OCI-LY7 (cell line): ENCODE results near the gene MUC15. TPM values are rescaled to one million over a fixed set of nuclear protein-coding genes. Genes with fewer than 3 reads are reported as not detected.

ENCODE experiments used
- BruUV-seq: library from RNA; stranded (reverse); fragments of 400-500 nt; replicated peaks from 2 replicates; lab custom pipeline; 2021; lab: Mats Ljungman, UMichigan
- CTCF ChIA-PET: fragments of 300-600 bp; sonication (Branson Sonifier 250); formaldehyde crosslinking; loops from one replicate; lab custom pipeline; 2022; ENCODE audit warnings: antibody characterized with exemption; ENCODE audit not compliant: unreplicated experiment; lab: Charles Lee
- POLR2A ChIA-PET: fragments of 300-600 bp; sonication (Branson Sonifier 250); formaldehyde crosslinking; loops from one replicate; lab custom pipeline; 2022; ENCODE audit warnings: antibody characterized with exemption; lab: Charles Lee
- DNase-seq: peaks from one replicate; pipeline ENCODE4 v3.0.0-alpha.2; 2015; ENCODE audit warnings: low spot score
- H2AFZ ChIP-seq: fragments of 200-600 bp; sonication (generic), shearing (Covaris generic); 2 replicates; pipeline ENCODE4 v1.6.1; 2014; ENCODE audit warnings: mild to moderate bottlenecking, antibody characterized with exemption, low read length, moderate library complexity
- H3K27ac ChIP-seq: fragments of 200-600 bp; sonication (generic); 2 replicates; pipeline ENCODE4 v1.5.1; 2014; ENCODE audit warnings: mixed run types, low read depth, mild to moderate bottlenecking, moderate library complexity, low read length, inconsistent platforms; ENCODE audit not compliant: poor library complexity, severe bottlenecking
- H3K36me3 ChIP-seq: fragments of 200-600 bp; sonication (generic); 2 replicates; pipeline ENCODE4 v1.6.1; 2014; ENCODE audit warnings: mild to moderate bottlenecking, antibody characterized with exemption, low read length, moderate library complexity, mixed read lengths; ENCODE audit not compliant: insufficient read depth
- H3K4me1 ChIP-seq: fragments of 200-600 bp; sonication (generic); 2 replicates; pipeline ENCODE4 v1.5.1; 2014; ENCODE audit warnings: mild to moderate bottlenecking, low read length; ENCODE audit not compliant: insufficient read depth, poor library complexity, severe bottlenecking
- H3K4me2 ChIP-seq: fragments of 200-600 bp; sonication (generic); 2 replicates; pipeline ENCODE4 v1.6.1; 2014; ENCODE audit warnings: mild to moderate bottlenecking, low read length
- H3K4me3 ChIP-seq: fragments of 200-600 bp; sonication (generic); 2 replicates; pipeline ENCODE4 v1.5.1; 2014; ENCODE audit warnings: mild to moderate bottlenecking, low read depth, low read length; ENCODE audit not compliant: poor library complexity, severe bottlenecking
- H3K79me2 ChIP-seq: fragments of 200-600 bp; sonication (generic); 2 replicates; pipeline ENCODE4 v1.6.1; 2016; ENCODE audit warnings: low read depth, mild to moderate bottlenecking, low read length, moderate library complexity, mixed read lengths; ENCODE audit not compliant: insufficient read depth
- H3K9me2 ChIP-seq: fragments of 200-600 bp; sonication (generic); 2 replicates; pipeline ENCODE4 v1.6.1; 2016; ENCODE audit warnings: mild to moderate bottlenecking, low read length, mixed read lengths; ENCODE audit not compliant: insufficient read depth
- H3K9me3 ChIP-seq: fragments of 200-600 bp; sonication (generic); 2 replicates; pipeline ENCODE4 v1.6.1; 2014; ENCODE audit warnings: mild to moderate bottlenecking, mixed run types, low read length, mixed read lengths
- H4K20me1 ChIP-seq: fragments of 200-600 bp; sonication (generic); 2 replicates; pipeline ENCODE4 v1.6.1; 2014; ENCODE audit warnings: mild to moderate bottlenecking, antibody characterized with exemption, low read length, moderate library complexity, mixed read lengths; ENCODE audit not compliant: insufficient read depth
- CTCF ChIP-seq: fragments of 200-600 bp; sonication (generic); conservative IDR thresholded peaks from 2 replicates; pipeline ENCODE4 v1.5.1; 2014; ENCODE audit warnings: mild to moderate bottlenecking, antibody characterized with exemption, low read length, moderate library complexity, mixed read lengths
- EZH2phosphoT487 ChIP-seq: fragments of 200-600 bp; sonication (generic); IDR thresholded peaks from 2 replicates; pipeline ENCODE4 v1.6.1; 2018; ENCODE audit warnings: low read depth, borderline replicate concordance, mild to moderate bottlenecking, mixed run types, antibody characterized with exemption, low read length, moderate library complexity, mixed read lengths
- intact Hi-C: fragments of 100-400 bp; cut with micrococcal nuclease; formaldehyde crosslinking; loops from one replicate; pipeline ENCODE4 v1.10.0; 2022; ENCODE audit not compliant: unreplicated experiment
- total RNA-seq, 2 experiments: library from RNA; depleted of rRNA in 1 of 2; stranded (reverse); fragments of >200 nt in 1 of 2; shearing (Covaris generic) in 1 of 2; gene quantifications; 2 replicates each; pipeline ENCODE4 v1.2.3, GENCODE V29; 2014 to 2022

Gene MUC15
- total RNA-seq, 2 experiments from 2014 or later: not detected

DNA sequence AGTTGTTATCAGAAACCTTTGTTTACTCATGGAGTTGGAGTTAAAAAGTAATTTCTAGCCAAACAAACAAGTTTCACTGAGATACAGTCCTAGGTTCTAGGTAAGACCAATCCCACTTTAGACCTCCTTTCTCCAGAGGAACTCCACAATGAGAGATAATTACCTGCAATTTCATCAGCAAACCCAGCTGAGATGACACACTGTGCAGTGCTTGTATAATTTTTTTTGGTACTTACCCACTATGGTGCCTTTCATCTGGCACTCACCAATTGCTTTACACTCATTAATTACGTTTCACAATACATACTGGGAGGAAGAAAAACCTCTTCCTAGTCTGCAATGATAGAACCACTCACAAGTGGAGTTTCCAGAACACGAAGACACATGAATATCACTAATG is 1.8 kb upstream of the MUC15 start:
- Histone ChIP-seq H3K4me1 (no peaks in the 10 kb centered on the region), H3K79me2 (no peaks in the 10 kb centered on the region), H3K4me3 (no peak overlapping the region), H4K20me1 (no peaks in the 10 kb centered on the region), H3K27ac (no peak overlapping the region), H3K9me2 (no peaks in the 10 kb centered on the region), H3K4me2 (no peak overlapping the region), H2AFZ (no peak overlapping the region), H3K9me3 (no peaks in the 10 kb centered on the region), H3K36me3 (no peaks in the 10 kb centered on the region)
- POLR2A ChIA-PET: interaction anchor here (0.6 kb wide), 1 partner anchor 1813 kb away, joined by 4 read pairs; no protein-coding TSS in a partner anchor
- no TSS peak for BruUV-seq
- TF ChIP-seq EZH2phosphoT487 (no peak), CTCF (no peak)
- no peak for DNase-seq
- CTCF ChIA-PET: no interaction called here
- intact Hi-C loops: no loop called here

- TF ChIP-seq EZH2phosphoT487: no peak
- no peak for TF ChIP-seq CTCF
- intact Hi-C loops: no loop called here
- H3K79me2 ChIP-seq: no peaks in the 10 kb centered on the region
- no peak overlapping the region for H2AFZ ChIP-seq
- H3K27ac ChIP-seq: no peak overlapping the region
- H3K9me2 ChIP-seq: no peaks in the 10 kb centered on the region
- no peaks in the 10 kb centered on the region for H3K9me3 ChIP-seq
- DNase-seq: no peak
- no peaks in the 10 kb centered on the region for H3K4me1 ChIP-seq
- H3K36me3 ChIP-seq: no peaks in the 10 kb centered on the region
- BruUV-seq: no TSS peak
- ChIA-PET CTCF (interaction anchor here (0.6 kb wide), 1 partner anchor 774 kb away, joined by 3 read pairs; no protein-coding TSS in a partner anchor), POLR2A (no interaction called here)
- no peak overlapping the region for H3K4me2 ChIP-seq
- H4K20me1 ChIP-seq: no peaks in the 10 kb centered on the region
- H3K4me3 ChIP-seq: no peak overlapping the region
Measured at GRCh38 chr11:26572770-26573402, 823 bp upstream of the MUC15 start.

DNA sequence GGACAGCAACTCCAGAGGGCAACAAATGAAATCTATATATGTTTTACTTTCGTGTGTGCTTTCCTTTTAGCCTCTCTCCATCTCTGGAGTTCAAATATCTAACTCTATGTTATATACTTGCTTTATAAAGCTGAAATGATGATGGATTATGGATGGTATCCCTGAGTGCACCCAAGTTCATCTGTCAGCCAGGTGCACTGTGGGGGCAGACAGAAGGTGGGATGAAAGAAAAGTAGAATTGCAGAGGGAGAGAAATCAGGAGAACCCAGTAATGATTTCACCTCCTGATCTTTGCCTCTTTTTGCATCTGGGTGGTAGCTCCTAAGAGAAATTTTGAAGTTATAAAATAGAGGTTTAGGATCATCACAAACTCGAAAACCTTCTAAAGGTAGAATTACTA is 2.4 kb downstream of the MUC15 start:
- no TSS peak for BruUV-seq
- POLR2A ChIA-PET: interaction anchor here (0.5 kb wide), 1 partner anchor 16 kb away, joined by 3 read pairs; no protein-coding TSS in a partner anchor
- H3K9me2 ChIP-seq: no peaks in the 10 kb centered on the region

More for the DNA sequence above, 2.4 kb downstream of the MUC15 start:
- intact Hi-C loops: no loop called here
- H3K4me2 ChIP-seq: no peak overlapping the region
- no peaks in the 10 kb centered on the region for H3K79me2 ChIP-seq
- no peak overlapping the region for H3K4me3 ChIP-seq
- no peaks in the 10 kb centered on the region for H3K4me1 ChIP-seq
- H2AFZ ChIP-seq: no peak overlapping the region
- no peaks in the 10 kb centered on the region for H3K36me3 ChIP-seq
- H4K20me1 ChIP-seq: no peaks in the 10 kb centered on the region
- no peak for DNase-seq
- CTCF ChIA-PET: no interaction called here
- no peak overlapping the region for H3K27ac ChIP-seq
- no peaks in the 10 kb centered on the region for H3K9me3 ChIP-seq
- TF ChIP-seq EZH2phosphoT487 (no peak), CTCF (no peak)
